GM12872 (cell line): ENCODE data around the gene SLC6A12.

Experiments used
- TF ChIP-seq, protein P1 (sequence below): IDR thresholded peaks from 3 replicates; pipeline ENCODE4 v1.5.1; 2011; ENCODE audit warnings: low read depth, mild to moderate bottlenecking, low read length, moderate library complexity; ENCODE audit not compliant: insufficient read depth

SLC6A12 gene

GRCh38 chr12:234019-234418 is 20.1 kb upstream of the SLC6A12 start:
- TF ChIP-seq, protein P1, sequence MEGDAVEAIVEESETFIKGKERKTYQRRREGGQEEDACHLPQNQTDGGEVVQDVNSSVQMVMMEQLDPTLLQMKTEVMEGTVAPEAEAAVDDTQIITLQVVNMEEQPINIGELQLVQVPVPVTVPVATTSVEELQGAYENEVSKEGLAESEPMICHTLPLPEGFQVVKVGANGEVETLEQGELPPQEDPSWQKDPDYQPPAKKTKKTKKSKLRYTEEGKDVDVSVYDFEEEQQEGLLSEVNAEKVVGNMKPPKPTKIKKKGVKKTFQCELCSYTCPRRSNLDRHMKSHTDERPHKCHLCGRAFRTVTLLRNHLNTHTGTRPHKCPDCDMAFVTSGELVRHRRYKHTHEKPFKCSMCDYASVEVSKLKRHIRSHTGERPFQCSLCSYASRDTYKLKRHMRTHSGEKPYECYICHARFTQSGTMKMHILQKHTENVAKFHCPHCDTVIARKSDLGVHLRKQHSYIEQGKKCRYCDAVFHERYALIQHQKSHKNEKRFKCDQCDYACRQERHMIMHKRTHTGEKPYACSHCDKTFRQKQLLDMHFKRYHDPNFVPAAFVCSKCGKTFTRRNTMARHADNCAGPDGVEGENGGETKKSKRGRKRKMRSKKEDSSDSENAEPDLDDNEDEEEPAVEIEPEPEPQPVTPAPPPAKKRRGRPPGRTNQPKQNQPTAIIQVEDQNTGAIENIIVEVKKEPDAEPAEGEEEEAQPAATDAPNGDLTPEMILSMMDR = no peak

- TF ChIP-seq, protein P1 = no peak
These were observed 19.6 kb upstream of the SLC6A12 start for GRCh38 chr12:233615-233968.

DNA sequence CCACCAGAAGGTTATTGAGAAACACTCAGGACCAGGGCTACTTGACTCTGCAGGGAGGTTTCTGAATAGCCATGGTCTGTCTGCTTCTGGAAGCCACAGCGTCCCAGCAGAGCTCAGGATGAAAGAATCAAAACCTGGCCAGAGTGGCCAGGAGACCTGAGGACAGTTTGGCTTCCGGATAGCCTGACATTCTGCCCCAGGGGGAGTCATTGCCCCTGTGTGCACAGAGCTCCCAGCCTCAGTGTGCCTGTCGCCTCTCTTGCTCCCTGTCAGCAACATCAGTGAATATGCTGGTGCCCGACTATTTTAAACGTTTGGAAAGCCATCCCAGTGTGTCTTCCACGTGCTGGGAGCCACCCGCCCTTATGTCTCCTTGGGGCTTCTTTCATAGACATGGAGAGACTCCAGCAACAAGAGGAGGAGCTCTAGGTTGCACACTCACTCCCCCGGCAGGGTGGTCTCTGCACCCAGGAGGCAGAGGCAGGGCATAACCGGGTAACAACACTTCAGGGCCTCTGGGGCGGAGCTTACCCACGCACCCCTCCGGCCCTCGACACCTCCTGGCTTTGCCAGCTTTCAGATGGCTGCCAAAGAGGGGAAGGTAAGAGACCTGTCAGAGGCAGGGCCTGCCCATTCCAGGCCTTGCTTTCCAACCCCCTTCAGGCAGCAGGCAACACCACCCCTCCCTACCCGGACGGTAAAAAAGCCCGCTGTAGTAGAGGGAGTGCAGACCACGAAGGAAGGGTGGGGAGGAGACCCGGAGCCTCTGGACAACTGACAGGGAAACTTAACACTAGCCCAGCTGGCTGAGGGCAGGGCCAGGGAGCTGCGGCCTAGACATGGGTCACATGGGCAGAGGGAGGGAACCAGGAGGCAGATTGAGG is 19.0 kb upstream of the SLC6A12 start:
- TF ChIP-seq, protein P1 = no peak

DNA sequence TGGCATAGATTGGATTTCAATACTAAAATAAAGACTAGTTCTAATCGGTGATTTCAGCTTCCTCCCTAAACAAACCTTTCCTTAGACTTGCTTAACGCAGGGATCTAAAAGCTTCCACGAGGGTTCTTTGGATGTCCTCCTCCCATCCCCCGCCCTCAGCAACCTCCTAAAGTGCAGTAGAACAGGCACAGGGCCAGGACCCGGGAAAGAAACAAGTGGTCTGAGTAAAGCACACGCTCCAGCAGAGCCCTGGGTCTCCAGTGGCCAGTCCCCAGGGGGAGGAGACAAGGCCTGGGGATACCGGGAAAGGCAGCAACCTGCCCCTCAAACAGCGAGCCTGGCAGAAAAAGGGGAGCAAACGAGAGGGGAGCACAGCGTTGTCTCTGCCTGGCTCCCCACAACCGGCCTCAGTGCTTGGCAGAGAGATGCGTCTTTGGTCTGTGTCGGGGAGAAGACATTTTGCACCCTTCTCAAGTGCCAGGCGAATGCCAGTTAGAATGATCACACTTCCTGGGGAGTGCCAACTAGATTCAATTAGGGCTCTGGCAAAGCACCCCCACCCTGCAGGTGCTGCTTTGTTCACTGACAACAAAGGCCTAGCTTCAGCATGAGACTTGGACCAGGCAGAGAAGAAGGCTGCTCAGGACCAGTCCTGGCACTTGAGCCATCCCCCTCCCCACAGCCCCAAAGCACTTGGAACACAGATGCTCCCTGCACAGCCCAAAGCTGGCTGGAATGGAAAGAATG is 17.1 kb upstream of the SLC6A12 start:
- TF ChIP-seq, protein P1 = no peak

DNA sequence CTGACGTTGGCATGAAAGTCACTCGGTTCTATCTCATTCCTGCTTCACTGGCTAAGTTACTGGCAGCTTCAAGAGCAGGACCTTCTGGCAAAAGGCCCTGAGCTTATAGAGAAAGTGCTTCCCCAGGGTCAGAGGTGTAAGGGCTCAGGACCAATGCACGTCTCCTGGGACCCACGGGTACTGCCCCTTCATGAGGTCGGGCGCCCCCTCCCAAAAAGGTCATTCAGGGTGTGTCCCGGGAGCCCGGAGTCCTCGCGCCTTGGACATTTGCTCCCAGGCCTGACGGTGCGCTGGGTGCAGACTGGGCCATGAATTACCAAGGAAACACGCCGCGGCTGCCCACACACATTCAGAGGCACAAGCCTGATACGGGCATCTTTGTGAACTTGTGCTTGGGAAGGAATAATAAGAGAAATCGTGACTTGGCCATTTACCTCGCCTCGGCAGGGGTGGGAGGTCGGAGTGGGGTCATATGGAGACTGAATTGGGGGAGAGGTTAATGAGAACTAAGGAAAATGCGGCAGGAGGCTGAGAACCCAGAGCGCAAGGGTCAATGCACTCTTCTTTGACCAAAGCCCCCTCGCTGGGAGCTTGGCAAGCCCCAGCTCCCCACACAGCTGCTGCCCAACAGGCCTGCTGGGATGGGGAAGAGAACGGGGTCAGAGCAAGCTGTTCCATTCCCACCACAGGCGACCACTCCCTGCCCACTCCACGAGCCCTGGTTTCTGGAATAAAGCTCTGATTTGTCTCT is 15.7 kb upstream of the SLC6A12 start:
- TF ChIP-seq, protein P1 = no peak

GRCh38 chr12:228846-229200 is 14.9 kb upstream of the SLC6A12 start:
- TF ChIP-seq, protein P1 = no peak

- TF ChIP-seq, protein P1 = no peak
These were observed 14.2 kb upstream of the SLC6A12 start for GRCh38 chr12:227923-228845.
